ENCODE measurements around the gene KIAA1191.
"Not testable (repeated sequence)": the region's sequence is repeated elsewhere in the genome, so short reads cannot be mapped to it uniquely, and the experiment has no call there.

The KIAA1191 gene, protein sequence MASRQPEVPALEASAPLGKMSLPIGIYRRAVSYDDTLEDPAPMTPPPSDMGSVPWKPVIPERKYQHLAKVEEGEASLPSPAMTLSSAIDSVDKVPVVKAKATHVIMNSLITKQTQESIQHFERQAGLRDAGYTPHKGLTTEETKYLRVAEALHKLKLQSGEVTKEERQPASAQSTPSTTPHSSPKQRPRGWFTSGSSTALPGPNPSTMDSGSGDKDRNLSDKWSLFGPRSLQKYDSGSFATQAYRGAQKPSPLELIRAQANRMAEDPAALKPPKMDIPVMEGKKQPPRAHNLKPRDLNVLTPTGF

GRCh38 chr5:176361437-176362232, at the start of gene KIAA1191:
KIAA1191 (minus strand) TSS chr5:176361764; CDS start chr5:176359508, 2,256 bp downstream.
- peak within 1 kb of the TSS; percentile 94 for H3K4me3 ChIP-seq (ENCODE audit: control insufficient read depth, low read depth, low read length)
- peak; percentile 86 for DNase-seq (ENCODE audit: low read depth)
- TF ChIP-seq CTCF (conservative IDR thresholded peaks at IDR 0.05; ENCODE audit: control insufficient read depth, insufficient read depth, low read depth, low read length) = peak; percentile 4

- H3K4me3 ChIP-seq (ENCODE audit: control insufficient read depth, low read depth, low read length) = no peak overlapping the region
Measured at GRCh38 chr5:176410486-176411180, 49.1 kb upstream of the KIAA1191 start.

DNA sequence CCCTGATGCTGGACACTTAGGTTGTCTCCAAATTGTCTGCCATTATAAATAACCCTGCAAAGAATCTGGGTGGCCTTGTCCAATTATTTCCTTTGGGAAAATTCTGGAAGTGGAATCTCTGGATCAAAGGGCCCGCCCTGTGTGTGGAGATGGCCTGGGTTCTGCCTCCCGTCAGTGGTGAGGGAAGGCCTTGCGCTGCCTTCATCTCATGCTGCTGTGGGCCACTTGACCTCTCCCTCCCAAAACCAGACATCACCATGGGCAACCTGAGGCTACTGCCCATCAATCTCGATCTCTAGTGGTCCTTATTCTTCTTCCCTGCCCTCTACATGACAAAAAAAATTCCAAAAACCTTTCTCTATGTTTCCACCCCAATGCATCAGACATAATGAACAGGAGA, 48.2 kb upstream of the KIAA1191 start:
- no peak for TF ChIP-seq CTCF (conservative IDR thresholded peaks at IDR 0.05; ENCODE audit: control insufficient read depth, insufficient read depth, low read depth, low read length)
- no peak for DNase-seq (ENCODE audit: low read depth)
- no peak overlapping the region for H3K4me3 ChIP-seq (ENCODE audit: control insufficient read depth, low read depth, low read length)

More at GRCh38 chr5:176410486-176411180, 49.1 kb upstream of the KIAA1191 start:
- no peak for TF ChIP-seq CTCF (conservative IDR thresholded peaks at IDR 0.05; ENCODE audit: control insufficient read depth, insufficient read depth, low read depth, low read length)
- no peak for DNase-seq (ENCODE audit: low read depth)

- no peak overlapping the region for H3K4me3 ChIP-seq (ENCODE audit: control insufficient read depth, low read depth, low read length)
- no peak for TF ChIP-seq CTCF (conservative IDR thresholded peaks at IDR 0.05; ENCODE audit: control insufficient read depth, insufficient read depth, low read depth, low read length)
- DNase-seq (ENCODE audit: low read depth) = no peak
Measured at GRCh38 chr5:176408590-176408989, 47.0 kb upstream of the KIAA1191 start.

GRCh38 chr5:176408252-176408573, 46.6 kb upstream of the KIAA1191 start:
- not testable (repeated sequence) for DNase-seq (ENCODE audit: low read depth); H3K4me3 ChIP-seq (ENCODE audit: control insufficient read depth, low read depth, low read length)

DNA sequence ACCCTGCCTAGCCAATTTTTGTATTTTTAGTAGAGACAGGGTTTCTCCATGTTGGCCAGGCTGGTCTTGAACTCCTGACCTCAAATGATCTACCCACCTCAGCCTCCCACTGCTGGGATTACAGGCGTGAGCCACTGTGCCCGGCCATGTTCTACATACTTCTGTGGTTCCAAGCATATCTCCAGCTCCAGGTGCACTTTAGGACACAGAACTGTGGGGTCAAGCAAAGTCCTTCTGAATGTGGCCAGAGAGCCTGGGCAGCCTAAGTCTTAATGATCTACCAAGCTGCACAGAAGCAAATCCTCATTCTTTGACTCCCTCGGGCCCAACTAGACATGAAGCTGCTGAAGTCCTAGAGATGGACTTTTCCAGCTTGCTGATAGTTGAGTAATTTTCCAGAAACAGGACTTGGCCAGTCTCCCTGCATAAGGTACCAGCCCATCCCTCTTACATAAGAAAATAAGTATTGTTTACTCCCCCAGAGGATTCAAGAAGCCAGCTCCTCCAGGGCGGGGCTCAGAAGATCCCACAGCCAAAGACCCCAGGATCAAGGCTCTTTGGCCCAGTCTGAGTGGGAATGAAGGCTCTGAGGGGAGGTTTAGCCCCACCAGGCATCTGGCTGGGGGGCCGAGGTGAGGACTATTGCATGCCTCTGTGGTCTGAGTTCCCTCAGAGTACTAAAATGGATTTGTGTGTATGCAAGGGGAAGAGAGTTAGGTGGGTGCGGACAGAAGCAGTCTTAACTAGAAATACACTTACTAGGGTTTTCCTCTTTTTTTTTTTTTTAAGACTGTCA, 46.1 kb upstream of the KIAA1191 start:
- H3K4me3 ChIP-seq (ENCODE audit: control insufficient read depth, low read depth, low read length) = no peak overlapping the region
- no peak for TF ChIP-seq CTCF (conservative IDR thresholded peaks at IDR 0.05; ENCODE audit: control insufficient read depth, insufficient read depth, low read depth, low read length)
- peak; percentile 25 for DNase-seq (ENCODE audit: low read depth)
